SH-SY5Y (cell line): Measurements from ENCODE around the gene PUM1.

ENCODE experiments used
- GATA2 ChIP-seq: IDR thresholded peaks from 2 replicates; pipeline ENCODE4 v1.6.1; 2011; ENCODE audit warnings: mild to moderate bottlenecking, low read depth, low read length
- GATA3 ChIP-seq: IDR thresholded peaks from 2 replicates; pipeline ENCODE4 v1.6.1; 2011; ENCODE audit warnings: low read depth, mild to moderate bottlenecking, low read length, moderate library complexity

- no peak for TF ChIP-seq GATA2
- no peak for TF ChIP-seq GATA3
Observed at GRCh38 chr1:30896905-30897304, 168.6 kb downstream of the PUM1 start.
